Epithelial cell of proximal tubule (primary cell): ENCODE measurements around the gene MYCBPAP. TPM values are rescaled to one million over a fixed set of nuclear protein-coding genes. Genes with fewer than 3 reads are reported as not detected.

Experiments used
- DNase-seq: peaks from one replicate; pipeline ENCODE4 v3.0.0-alpha.2; 2011; ENCODE audit warnings: low read depth
- H3K4me3 ChIP-seq: 2 replicates; pipeline ENCODE4 v1.5.1; 2011; ENCODE audit warnings: low read depth, mild to moderate bottlenecking, low read length
- total RNA-seq: library from RNA; depleted of rRNA; stranded (reverse); fragments of >200 nt; gene quantifications from 2 replicates; pipeline ENCODE4 v1.2.3, GENCODE V29; 2015
- TF ChIP-seq, protein P1 (sequence below): conservative IDR thresholded peaks from 2 replicates; pipeline ENCODE4 v1.5.1; 2012; ENCODE audit warnings: low read depth, mild to moderate bottlenecking, low read length

Gene MYCBPAP
- total RNA-seq, 1 donor from 2014 or later, result 0.58 TPM

DNA sequence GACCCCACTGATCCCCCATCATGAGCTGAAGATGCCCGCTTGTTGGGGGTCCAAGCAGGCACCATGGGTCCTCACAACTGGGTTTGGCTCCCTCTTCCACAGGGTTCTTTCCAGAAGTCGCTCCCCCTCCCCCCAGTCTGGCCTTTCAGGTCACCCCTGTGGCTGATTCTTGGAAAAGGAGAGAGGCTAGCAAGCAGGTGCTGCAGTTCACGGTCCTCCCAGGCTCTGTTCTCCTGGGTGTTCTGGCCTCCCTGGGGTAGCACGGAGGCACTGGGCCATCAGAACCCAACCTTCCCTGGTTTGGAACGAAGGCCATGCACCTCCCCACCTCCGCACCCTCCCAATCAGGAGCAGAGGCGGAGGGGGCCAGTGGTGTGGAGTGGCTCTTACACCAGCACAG, 71.2 kb downstream of the MYCBPAP start:
- DNase-seq, result no peak
- H3K4me3 ChIP-seq, result no peak overlapping the region
- TF ChIP-seq, protein P1, sequence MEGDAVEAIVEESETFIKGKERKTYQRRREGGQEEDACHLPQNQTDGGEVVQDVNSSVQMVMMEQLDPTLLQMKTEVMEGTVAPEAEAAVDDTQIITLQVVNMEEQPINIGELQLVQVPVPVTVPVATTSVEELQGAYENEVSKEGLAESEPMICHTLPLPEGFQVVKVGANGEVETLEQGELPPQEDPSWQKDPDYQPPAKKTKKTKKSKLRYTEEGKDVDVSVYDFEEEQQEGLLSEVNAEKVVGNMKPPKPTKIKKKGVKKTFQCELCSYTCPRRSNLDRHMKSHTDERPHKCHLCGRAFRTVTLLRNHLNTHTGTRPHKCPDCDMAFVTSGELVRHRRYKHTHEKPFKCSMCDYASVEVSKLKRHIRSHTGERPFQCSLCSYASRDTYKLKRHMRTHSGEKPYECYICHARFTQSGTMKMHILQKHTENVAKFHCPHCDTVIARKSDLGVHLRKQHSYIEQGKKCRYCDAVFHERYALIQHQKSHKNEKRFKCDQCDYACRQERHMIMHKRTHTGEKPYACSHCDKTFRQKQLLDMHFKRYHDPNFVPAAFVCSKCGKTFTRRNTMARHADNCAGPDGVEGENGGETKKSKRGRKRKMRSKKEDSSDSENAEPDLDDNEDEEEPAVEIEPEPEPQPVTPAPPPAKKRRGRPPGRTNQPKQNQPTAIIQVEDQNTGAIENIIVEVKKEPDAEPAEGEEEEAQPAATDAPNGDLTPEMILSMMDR, result no peak

DNA sequence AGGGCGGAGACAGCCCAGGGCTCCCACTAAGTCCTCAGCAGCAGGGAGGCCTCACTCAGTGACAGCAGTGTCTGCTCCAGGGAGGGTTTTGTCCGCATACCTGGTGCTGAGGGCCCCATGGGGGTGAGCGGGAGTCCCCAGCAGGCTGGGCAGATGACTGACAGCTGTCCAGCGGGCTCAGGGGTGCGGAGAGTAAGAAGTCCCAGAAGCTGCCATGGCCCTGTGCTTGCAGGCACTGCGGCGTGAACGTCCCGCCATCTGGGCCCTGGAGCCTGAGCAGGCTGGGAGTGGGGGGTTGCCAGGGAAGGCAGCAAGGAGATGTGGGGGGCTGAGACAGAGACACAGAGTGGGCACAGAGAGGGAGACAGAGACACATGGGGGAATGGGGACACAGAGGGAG, 72.4 kb downstream of the MYCBPAP start:
- TF ChIP-seq, protein P1, result no peak
- DNase-seq, result no peak
- H3K4me3 ChIP-seq, result no peak overlapping the region

Other genes with a start within 250 kb of the MYCBPAP start
- 2.7 and 13.2 TPM in 2 replicates for gene TMEM92, start 234.0 kb upstream of the MYCBPAP start, total RNA-seq
- gene XYLT2, start 162.3 kb upstream of the MYCBPAP start, total RNA-seq, result 35.2 and 35.3 TPM in 2 replicates
- 100 and 158 TPM in 2 replicates for gene MRPL27, start 135.3 kb upstream of the MYCBPAP start, total RNA-seq
- 13.2 and 13.8 TPM in 2 replicates for gene EME1, start 135.2 kb upstream of the MYCBPAP start, total RNA-seq
- 147 and 234 TPM in 2 replicates for gene LRRC59, start 110.9 kb upstream of the MYCBPAP start, total RNA-seq
- 9.8 and 32.6 TPM in 2 replicates for gene ACSF2, start 82.2 kb upstream of the MYCBPAP start, total RNA-seq
- gene CHAD, start 39.6 kb upstream of the MYCBPAP start, total RNA-seq, result not detected in 2 replicates
- gene RSAD1, start 29.6 kb upstream of the MYCBPAP start, total RNA-seq, result 17.1 and 18.4 TPM in 2 replicates
- gene EPN3, start 24.3 kb downstream of the MYCBPAP start, total RNA-seq, result 2.8 and 3.3 TPM in 2 replicates
- 45.5 and 70.2 TPM in 2 replicates for gene SPATA20, start 38.7 kb downstream of the MYCBPAP start, total RNA-seq
- not detected in 2 replicates for gene CACNA1G, start 52.3 kb downstream of the MYCBPAP start, total RNA-seq
- 6.3 and 6.6 TPM in 2 replicates for gene ABCC3, start 126.4 kb downstream of the MYCBPAP start, total RNA-seq
- 27.3 and 42.2 TPM in 2 replicates for gene ANKRD40, start 199.5 kb downstream of the MYCBPAP start, total RNA-seq
- gene LUC7L3, start 211.2 kb downstream of the MYCBPAP start, total RNA-seq, result 25.8 and 54.1 TPM in 2 replicates